ENCODE measurements around the gene SULT1C4.

SULT1C4 gene

DNA sequence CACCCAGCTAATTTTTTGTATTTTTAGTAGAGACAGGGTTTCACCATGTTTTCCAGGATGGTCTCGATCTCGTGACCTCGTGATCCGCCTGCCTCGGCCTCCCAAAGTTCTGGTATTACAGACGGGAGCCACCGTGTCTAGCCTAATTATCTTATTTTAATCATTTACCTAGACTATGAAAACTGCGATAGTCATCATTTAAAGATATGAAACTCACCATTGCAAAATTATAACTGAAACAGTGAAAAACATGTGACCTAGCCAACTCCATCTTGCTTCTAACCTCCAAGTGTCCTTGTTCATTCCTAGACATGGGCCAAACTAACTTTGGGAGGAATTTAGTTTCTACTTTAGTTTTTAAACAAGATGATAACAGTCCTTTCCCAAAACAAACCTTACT, 17.4 kb downstream of the SULT1C4 start:
- TF ChIP-seq, protein P1, sequence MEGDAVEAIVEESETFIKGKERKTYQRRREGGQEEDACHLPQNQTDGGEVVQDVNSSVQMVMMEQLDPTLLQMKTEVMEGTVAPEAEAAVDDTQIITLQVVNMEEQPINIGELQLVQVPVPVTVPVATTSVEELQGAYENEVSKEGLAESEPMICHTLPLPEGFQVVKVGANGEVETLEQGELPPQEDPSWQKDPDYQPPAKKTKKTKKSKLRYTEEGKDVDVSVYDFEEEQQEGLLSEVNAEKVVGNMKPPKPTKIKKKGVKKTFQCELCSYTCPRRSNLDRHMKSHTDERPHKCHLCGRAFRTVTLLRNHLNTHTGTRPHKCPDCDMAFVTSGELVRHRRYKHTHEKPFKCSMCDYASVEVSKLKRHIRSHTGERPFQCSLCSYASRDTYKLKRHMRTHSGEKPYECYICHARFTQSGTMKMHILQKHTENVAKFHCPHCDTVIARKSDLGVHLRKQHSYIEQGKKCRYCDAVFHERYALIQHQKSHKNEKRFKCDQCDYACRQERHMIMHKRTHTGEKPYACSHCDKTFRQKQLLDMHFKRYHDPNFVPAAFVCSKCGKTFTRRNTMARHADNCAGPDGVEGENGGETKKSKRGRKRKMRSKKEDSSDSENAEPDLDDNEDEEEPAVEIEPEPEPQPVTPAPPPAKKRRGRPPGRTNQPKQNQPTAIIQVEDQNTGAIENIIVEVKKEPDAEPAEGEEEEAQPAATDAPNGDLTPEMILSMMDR (IDR thresholded peaks at IDR 0.05; ENCODE audit: low read depth, low read length, poor library complexity, severe bottlenecking): no peak
- no peak for TF ChIP-seq EZH2phosphoT487 (IDR thresholded peaks at IDR 0.05; ENCODE audit: borderline replicate concordance, low read length)
- no peaks in the 10 kb centered on the region for H3K9me2 ChIP-seq (replicated peaks; ENCODE audit: control insufficient read depth, low read length)
- peaks cover 11% of the 10 kb centered on the region for H3K9me3 ChIP-seq (ENCODE audit: control insufficient read depth, insufficient read depth, low read length)
- H4K20me1 ChIP-seq (ENCODE audit: control insufficient read depth, insufficient read depth, low read depth, low read length): no peaks in the 10 kb centered on the region
- no peaks in the 10 kb centered on the region for H3K79me2 ChIP-seq (ENCODE audit: control insufficient read depth, low read length)
- no peaks in the 10 kb centered on the region for H3K4me1 ChIP-seq (ENCODE audit: control insufficient read depth, low read length)
- no peaks in the 10 kb centered on the region for H3K27me3 ChIP-seq (ENCODE audit: control insufficient read depth, low read length)
- H3K36me3 ChIP-seq (ENCODE audit: control insufficient read depth, low read length): no peaks in the 10 kb centered on the region
- no peak overlapping the region for H3K4me3 ChIP-seq (ENCODE audit: low read length)
- no peak overlapping the region for H3K4me2 ChIP-seq (ENCODE audit: low read length)
- no peak overlapping the region for H3K27ac ChIP-seq (ENCODE audit: low read depth, low read length)
- no peaks in the 10 kb centered on the region for H3F3A ChIP-seq (ENCODE audit: control insufficient read depth, insufficient read depth)

DNA sequence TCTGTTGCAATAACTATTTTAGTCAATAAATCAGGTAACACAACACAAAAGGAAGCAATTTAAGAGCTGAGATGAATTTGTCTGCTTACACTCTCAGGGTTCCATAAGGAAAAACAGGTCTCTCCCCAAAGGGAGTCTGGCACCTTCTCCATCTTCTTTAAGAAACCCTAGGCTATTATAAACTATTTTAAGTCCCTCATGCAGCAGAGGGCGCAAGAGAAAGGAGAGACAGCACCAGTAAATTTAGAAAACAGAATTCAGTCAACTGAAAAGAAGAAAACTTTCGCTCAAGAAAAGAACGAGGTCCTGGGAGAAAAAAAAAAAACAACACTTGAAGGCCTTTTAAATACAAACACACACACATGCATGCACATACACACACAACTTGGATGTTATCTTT, 19.1 kb downstream of the SULT1C4 start:
- Histone ChIP-seq H3F3A (ENCODE audit: control insufficient read depth, insufficient read depth) (no peaks in the 10 kb centered on the region), H3K4me2 (ENCODE audit: low read length) (no peak overlapping the region), H3K79me2 (ENCODE audit: control insufficient read depth, low read length) (no peaks in the 10 kb centered on the region), H3K27me3 (ENCODE audit: control insufficient read depth, low read length) (no peaks in the 10 kb centered on the region), H3K9me3 (ENCODE audit: control insufficient read depth, insufficient read depth, low read length) (peaks cover 16% of the 10 kb centered on the region), H4K20me1 (ENCODE audit: control insufficient read depth, insufficient read depth, low read depth, low read length) (no peaks in the 10 kb centered on the region), H3K9me2 (replicated peaks; ENCODE audit: control insufficient read depth, low read length) (no peaks in the 10 kb centered on the region), H3K4me1 (ENCODE audit: control insufficient read depth, low read length) (no peaks in the 10 kb centered on the region), H3K36me3 (ENCODE audit: control insufficient read depth, low read length) (no peaks in the 10 kb centered on the region), H3K4me3 (ENCODE audit: low read length) (no peak overlapping the region), H3K27ac (ENCODE audit: low read depth, low read length) (no peak overlapping the region)
- no peak for TF ChIP-seq EZH2phosphoT487 (IDR thresholded peaks at IDR 0.05; ENCODE audit: borderline replicate concordance, low read length)
- TF ChIP-seq, protein P1 (IDR thresholded peaks at IDR 0.05; ENCODE audit: low read depth, low read length, poor library complexity, severe bottlenecking): peak; percentile 45

DNA sequence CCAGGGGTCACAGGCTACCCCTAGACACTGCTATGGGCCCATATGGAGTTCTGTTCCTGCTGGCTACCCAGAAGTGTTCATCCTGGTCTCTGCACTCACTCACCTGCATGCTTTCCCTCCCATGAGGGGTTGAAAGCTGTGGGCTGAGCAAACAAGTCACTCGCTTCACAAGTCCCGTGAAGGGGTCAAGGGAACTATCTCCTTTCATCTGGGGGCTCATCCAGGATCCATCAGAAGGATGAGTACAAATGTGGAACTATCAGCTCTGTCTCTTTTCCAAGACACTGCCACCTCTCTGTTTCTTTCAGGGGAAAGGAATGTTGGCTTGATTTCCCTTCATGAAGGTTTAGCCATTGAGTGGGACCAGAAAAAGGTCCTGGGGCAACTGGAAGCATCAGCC, 21.7 kb downstream of the SULT1C4 start:
- Histone ChIP-seq H3K79me2 (ENCODE audit: control insufficient read depth, low read length) (no peaks in the 10 kb centered on the region), H3K4me1 (ENCODE audit: control insufficient read depth, low read length) (no peaks in the 10 kb centered on the region), H3K9me3 (ENCODE audit: control insufficient read depth, insufficient read depth, low read length) (peaks cover 16% of the 10 kb centered on the region), H3K27me3 (ENCODE audit: control insufficient read depth, low read length) (no peaks in the 10 kb centered on the region), H4K20me1 (ENCODE audit: control insufficient read depth, insufficient read depth, low read depth, low read length) (no peaks in the 10 kb centered on the region), H3K4me2 (ENCODE audit: low read length) (no peak overlapping the region), H3F3A (ENCODE audit: control insufficient read depth, insufficient read depth) (no peaks in the 10 kb centered on the region), H3K4me3 (ENCODE audit: low read length) (no peak overlapping the region), H3K9me2 (replicated peaks; ENCODE audit: control insufficient read depth, low read length) (no peaks in the 10 kb centered on the region), H3K36me3 (ENCODE audit: control insufficient read depth, low read length) (no peaks in the 10 kb centered on the region), H3K27ac (ENCODE audit: low read depth, low read length) (no peak overlapping the region)
- TF ChIP-seq, protein P1 (IDR thresholded peaks at IDR 0.05; ENCODE audit: low read depth, low read length, poor library complexity, severe bottlenecking): no peak
- TF ChIP-seq EZH2phosphoT487 (IDR thresholded peaks at IDR 0.05; ENCODE audit: borderline replicate concordance, low read length): no peak

DNA sequence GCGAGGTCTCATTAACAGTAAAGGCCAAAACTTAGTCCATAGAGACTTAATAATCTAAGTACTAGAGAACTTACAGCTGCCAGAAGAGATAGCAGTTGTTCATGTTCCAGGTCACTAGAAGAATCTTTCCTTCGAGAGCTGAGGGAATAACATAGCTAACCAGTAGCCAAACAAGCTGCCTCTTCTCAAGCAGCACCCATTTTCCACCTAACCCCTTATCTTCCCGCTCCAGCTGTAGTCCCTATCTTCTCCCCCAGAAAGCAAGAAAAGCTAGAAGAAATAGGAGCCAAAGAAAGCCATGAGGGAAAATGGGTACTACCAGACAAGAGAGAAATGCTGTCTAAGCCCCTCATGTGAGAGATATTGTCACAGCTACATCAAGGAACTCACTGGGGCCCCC, 24.0 kb downstream of the SULT1C4 start:
- Histone ChIP-seq H3K9me2 (replicated peaks; ENCODE audit: control insufficient read depth, low read length) (no peaks in the 10 kb centered on the region), H3K27ac (ENCODE audit: low read depth, low read length) (no peak overlapping the region), H3K4me3 (ENCODE audit: low read length) (no peak overlapping the region), H3K27me3 (ENCODE audit: control insufficient read depth, low read length) (no peaks in the 10 kb centered on the region), H3K9me3 (ENCODE audit: control insufficient read depth, insufficient read depth, low read length) (peaks cover 19% of the 10 kb centered on the region), H3F3A (ENCODE audit: control insufficient read depth, insufficient read depth) (no peaks in the 10 kb centered on the region), H3K4me2 (ENCODE audit: low read length) (no peak overlapping the region), H3K79me2 (ENCODE audit: control insufficient read depth, low read length) (no peaks in the 10 kb centered on the region), H3K4me1 (ENCODE audit: control insufficient read depth, low read length) (no peaks in the 10 kb centered on the region), H4K20me1 (ENCODE audit: control insufficient read depth, insufficient read depth, low read depth, low read length) (no peaks in the 10 kb centered on the region), H3K36me3 (ENCODE audit: control insufficient read depth, low read length) (no peaks in the 10 kb centered on the region)
- no peak for TF ChIP-seq EZH2phosphoT487 (IDR thresholded peaks at IDR 0.05; ENCODE audit: borderline replicate concordance, low read length)
- TF ChIP-seq, protein P1 (IDR thresholded peaks at IDR 0.05; ENCODE audit: low read depth, low read length, poor library complexity, severe bottlenecking): no peak

All from DOHH2 (cell line).